Measurements from ENCODE around the gene SLC35E4.

SLC35E4 gene

GRCh38 chr22:30687358-30687757 lies 51.8 kb downstream of the SLC35E4 start:
- DNase-seq (ENCODE audit: low read depth in 1 of 2, low spot score in 1 of 2) = no peak

GRCh38 chr22:30689622-30690021 lies 54.0 kb downstream of the SLC35E4 start:
- DNase-seq (ENCODE audit: low read depth in 1 of 2, low spot score in 1 of 2) = no peak

GRCh38 chr22:30691204-30691603 lies 55.6 kb downstream of the SLC35E4 start:
- no peak for DNase-seq (ENCODE audit: low read depth in 1 of 2, low spot score in 1 of 2)

GRCh38 chr22:30694171-30694639 lies 58.6 kb downstream of the SLC35E4 start:
- DNase-seq (ENCODE audit: low read depth in 1 of 2, low spot score in 1 of 2) = peak; percentile 10 to 39

GRCh38 chr22:30694640-30695350 lies 59.2 kb downstream of the SLC35E4 start, which contains the start of gene OSBP2:
TSS of gene OSBP2 (plus strand) at chr22:30694874. CDS start at chr22:30694910, 36 bp downstream.
- peak; percentile 6 to 26 for DNase-seq (ENCODE audit: low read depth in 1 of 2, low spot score in 1 of 2)

GRCh38 chr22:30695351-30695851 lies 59.8 kb downstream of the SLC35E4 start:
- DNase-seq (ENCODE audit: low read depth in 1 of 2, low spot score in 1 of 2) = no peak

GRCh38 chr22:30695871-30696655 lies 60.5 kb downstream of the SLC35E4 start:
- no peak for DNase-seq (ENCODE audit: low read depth in 1 of 2, low spot score in 1 of 2)
